NCI-H2029 treated with DMSO at 0.1 percent for 48 hours (cell line): ENCODE data around the gene HBA2.
"Not testable (repeated sequence)": the region's sequence is repeated elsewhere in the genome, so short reads cannot be mapped to it uniquely, and the experiment has no call there.

Source experiments
- DNase-seq: peaks from one replicate; lab custom pipeline; 2025; lab: John Stamatoyannopoulos, UW

HBA2 gene

GRCh38 chr16:175011-175949 is 2.6 kb downstream of the HBA2 start:
- no peak for DNase-seq

DNA sequence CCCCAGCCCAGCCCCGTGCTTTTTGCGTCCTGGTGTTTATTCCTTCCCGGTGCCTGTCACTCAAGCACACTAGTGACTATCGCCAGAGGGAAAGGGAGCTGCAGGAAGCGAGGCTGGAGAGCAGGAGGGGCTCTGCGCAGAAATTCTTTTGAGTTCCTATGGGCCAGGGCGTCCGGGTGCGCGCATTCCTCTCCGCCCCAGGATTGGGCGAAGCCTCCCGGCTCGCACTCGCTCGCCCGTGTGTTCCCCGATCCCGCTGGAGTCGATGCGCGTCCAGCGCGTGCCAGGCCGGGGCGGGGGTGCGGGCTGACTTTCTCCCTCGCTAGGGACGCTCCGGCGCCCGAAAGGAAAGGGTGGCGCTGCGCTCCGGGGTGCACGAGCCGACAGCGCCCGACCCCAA is 3.3 kb downstream of the HBA2 start:
- not testable (repeated sequence) for DNase-seq

DNA sequence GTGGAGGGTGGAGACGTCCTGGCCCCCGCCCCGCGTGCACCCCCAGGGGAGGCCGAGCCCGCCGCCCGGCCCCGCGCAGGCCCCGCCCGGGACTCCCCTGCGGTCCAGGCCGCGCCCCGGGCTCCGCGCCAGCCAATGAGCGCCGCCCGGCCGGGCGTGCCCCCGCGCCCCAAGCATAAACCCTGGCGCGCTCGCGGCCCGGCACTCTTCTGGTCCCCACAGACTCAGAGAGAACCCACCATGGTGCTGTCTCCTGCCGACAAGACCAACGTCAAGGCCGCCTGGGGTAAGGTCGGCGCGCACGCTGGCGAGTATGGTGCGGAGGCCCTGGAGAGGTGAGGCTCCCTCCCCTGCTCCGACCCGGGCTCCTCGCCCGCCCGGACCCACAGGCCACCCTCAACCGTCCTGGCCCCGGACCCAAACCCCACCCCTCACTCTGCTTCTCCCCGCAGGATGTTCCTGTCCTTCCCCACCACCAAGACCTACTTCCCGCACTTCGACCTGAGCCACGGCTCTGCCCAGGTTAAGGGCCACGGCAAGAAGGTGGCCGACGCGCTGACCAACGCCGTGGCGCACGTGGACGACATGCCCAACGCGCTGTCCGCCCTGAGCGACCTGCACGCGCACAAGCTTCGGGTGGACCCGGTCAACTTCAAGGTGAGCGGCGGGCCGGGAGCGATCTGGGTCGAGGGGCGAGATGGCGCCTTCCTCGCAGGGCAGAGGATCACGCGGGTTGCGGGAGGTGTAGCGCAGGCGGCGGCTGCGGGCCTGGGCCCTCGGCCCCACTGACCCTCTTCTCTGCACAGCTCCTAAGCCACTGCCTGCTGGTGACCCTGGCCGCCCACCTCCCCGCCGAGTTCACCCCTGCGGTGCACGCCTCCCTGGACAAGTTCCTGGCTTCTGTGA is 4.1 kb downstream of the HBA2 start, which contains the start of gene HBA1:
TSS of gene HBA1 (plus strand) at position 204 of the 906 bp plus-strand sequence. CDS start at position 241, 37 bp downstream.
- DNase-seq = not testable (repeated sequence)

DNA sequence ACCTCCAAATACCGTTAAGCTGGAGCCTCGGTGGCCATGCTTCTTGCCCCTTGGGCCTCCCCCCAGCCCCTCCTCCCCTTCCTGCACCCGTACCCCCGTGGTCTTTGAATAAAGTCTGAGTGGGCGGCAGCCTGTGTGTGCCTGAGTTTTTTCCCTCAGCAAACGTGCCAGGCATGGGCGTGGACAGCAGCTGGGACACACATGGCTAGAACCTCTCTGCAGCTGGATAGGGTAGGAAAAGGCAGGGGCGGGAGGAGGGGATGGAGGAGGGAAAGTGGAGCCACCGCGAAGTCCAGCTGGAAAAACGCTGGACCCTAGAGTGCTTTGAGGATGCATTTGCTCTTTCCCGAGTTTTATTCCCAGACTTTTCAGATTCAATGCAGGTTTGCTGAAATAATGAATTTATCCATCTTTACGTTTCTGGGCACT is 4.7 kb downstream of the HBA2 start:
- DNase-seq = peak; percentile 93

- DNase-seq = no peak
Measured at GRCh38 chr16:177981-178667, 5.4 kb downstream of the HBA2 start.

GRCh38 chr16:178668-179015 is 6.0 kb downstream of the HBA2 start:
- no peak for DNase-seq

- no peak for DNase-seq
Measured at GRCh38 chr16:179211-180092, 6.8 kb downstream of the HBA2 start.

DNA sequence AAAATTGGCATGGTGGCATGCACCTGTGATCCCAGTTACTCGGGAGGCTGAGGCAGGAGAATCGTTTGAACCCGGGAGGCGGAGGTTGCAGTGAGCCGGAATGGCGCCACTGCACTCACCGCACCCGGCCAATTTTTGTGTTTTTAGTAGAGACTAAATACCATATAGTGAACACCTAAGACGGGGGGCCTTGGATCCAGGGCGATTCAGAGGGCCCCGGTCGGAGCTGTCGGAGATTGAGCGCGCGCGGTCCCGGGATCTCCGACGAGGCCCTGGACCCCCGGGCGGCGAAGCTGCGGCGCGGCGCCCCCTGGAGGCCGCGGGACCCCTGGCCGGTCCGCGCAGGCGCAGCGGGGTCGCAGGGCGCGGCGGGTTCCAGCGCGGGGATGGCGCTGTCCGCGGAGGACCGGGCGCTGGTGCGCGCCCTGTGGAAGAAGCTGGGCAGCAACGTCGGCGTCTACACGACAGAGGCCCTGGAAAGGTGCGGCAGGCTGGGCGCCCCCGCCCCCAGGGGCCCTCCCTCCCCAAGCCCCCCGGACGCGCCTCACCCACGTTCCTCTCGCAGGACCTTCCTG is 7.5 kb downstream of the HBA2 start, which contains the start of gene HBQ1:
TSS of gene HBQ1 (plus strand) at position 359 of the 575 bp plus-strand sequence. CDS start at position 387, 28 bp downstream.
- DNase-seq = no peak

DNA sequence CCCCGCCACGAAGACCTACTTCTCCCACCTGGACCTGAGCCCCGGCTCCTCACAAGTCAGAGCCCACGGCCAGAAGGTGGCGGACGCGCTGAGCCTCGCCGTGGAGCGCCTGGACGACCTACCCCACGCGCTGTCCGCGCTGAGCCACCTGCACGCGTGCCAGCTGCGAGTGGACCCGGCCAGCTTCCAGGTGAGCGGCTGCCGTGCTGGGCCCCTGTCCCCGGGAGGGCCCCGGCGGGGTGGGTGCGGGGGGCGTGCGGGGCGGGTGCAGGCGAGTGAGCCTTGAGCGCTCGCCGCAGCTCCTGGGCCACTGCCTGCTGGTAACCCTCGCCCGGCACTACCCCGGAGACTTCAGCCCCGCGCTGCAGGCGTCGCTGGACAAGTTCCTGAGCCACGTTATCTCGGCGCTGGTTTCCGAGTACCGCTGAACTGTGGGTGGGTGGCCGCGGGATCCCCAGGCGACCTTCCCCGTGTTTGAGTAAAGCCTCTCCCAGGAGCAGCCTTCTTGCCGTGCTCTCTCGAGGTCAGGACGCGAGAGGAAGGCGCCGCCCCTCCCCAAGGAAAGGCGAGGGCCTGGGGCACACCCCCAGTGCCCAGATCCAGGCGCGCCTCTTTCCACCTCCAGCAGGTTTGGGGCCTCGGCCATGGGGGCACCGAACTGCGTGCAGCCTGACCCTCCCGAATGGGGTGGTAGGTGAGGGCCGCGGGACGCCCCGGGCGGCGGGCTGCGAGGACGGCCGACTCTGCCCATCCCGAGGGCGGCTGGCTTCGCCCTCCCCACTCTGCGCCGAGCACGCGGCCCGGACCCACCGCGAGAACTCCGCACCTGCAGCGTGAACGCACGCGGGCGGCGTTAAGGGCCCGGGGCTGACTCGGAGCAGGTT is 8.2 kb downstream of the HBA2 start:
- peak; percentile 18 for DNase-seq

DNA sequence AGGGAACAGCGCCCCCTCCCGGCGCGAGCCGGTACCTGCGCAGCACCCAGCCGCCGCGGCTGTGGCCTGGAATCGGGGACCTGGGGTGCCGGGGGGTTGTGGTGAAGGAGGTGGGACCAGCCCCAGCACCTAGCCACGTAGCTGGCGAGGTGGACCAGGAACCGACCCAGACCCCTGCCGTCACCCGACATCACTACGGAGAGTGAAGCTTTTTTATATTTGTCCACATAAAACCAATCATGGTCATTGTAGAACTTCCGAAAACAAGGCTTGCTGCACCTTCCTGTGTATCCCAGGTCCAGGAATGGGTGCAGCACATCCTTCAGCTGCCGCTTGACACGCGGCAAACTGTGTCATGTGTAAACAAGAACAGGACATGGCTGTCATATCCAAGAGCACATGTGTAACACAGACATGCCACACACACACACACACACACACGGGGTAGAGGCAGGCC is 8.9 kb downstream of the HBA2 start:
- DNase-seq = no peak

GRCh38 chr16:183005-183404 is 10.3 kb downstream of the HBA2 start:
- DNase-seq = no peak

GRCh38 chr16:185213-185612 is 12.5 kb downstream of the HBA2 start:
- no peak for DNase-seq

DNA sequence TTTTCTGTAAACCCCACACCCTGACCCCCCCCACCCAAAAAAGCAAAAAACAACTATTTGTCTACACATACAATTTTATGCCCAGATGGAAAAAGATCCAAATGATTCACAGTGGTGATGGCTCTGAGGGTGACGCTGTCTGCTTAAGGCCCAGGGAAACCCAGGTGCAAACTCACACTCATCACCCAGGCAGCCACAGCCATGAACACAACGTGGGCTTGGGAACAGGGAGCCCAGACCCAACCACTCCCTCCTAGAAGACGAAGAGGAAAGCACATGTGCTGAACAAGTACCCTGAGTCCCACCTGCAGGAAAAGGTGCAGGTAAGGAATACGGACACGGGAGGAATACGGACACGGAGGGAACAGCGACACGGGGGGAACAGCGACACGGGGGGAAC is 13.0 kb downstream of the HBA2 start:
- DNase-seq = no peak

GRCh38 chr16:187330-187729 is 14.7 kb downstream of the HBA2 start:
- no peak for DNase-seq

GRCh38 chr16:188674-189073 is 16.0 kb downstream of the HBA2 start:
- no peak for DNase-seq

GRCh38 chr16:189604-190186 is 17.0 kb downstream of the HBA2 start:
- no peak for DNase-seq

GRCh38 chr16:191831-192230 is 19.2 kb downstream of the HBA2 start:
- no peak for DNase-seq

- DNase-seq = no peak
Measured at GRCh38 chr16:192686-193085, 20.0 kb downstream of the HBA2 start.

DNA sequence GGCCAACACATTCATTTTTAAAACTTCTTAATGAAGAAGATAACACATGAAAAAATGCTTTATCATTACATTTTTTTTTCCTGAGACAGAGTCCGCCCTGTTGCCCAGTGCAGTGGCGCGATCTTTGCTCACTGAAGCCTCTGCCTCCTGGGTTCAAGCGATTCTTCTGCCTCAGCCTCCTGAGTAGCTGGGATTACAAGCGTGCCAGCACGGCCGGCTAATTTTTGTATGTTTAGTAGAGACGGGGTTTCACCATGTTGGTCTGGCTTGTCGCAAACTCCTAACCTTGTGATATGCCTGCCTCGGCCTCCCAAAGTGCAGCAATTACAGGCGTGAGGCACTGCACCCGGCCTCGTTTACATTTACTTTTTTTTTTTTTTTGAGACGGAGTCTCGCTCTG is 20.8 kb downstream of the HBA2 start:
- DNase-seq = no peak
